ENCODE measurements around the gene TMEM131.
A peak's percentile ranks its signal among the peaks of the same experiment; 100 is the strongest.

TMEM131 gene

DNA sequence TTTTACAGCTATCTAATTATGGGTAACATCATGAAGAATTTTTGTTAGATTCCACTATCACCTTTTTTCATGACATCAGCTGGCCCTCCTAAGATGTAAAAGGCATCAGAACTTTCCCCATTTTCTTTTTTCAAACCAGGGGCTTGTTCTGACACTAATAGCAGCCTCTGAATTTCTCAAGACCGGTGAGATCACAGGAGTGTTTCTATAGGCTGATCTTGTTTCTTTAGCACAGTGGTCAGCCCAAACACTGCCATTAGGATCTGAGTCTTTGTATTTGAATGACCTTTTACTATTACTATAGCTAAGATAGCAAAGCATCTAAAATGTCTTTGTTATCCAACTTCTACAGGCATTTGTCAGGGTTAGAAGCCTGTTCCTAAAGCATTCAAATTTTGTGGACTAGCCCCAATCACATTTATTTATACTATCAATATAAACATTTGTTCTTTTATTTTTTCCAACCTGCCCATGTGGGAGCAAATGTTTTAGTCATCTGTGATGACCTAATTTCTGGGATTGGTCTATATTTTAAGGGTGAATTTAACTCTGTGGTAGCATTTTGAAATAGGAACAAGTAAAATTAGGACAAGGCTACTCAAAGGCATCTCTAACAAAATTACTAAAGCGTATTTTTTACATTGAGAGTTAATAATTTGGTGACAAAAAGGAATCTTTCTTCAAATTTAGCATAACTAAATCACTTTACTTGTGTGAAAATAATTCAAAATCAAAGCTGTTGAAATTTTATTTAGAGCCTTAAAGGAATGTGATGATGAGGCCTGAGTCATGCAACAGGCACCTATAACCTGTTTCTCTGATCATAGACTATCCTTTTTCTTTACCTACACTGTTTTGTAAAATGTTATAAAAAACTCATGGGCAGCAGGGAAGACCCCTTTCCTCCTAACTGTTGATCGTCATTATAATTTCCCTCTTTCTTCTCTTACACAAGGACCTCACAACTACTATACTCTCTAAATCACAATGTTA lies 243.1 kb downstream of the TMEM131 start:
- no peak for DNase-seq

DNA sequence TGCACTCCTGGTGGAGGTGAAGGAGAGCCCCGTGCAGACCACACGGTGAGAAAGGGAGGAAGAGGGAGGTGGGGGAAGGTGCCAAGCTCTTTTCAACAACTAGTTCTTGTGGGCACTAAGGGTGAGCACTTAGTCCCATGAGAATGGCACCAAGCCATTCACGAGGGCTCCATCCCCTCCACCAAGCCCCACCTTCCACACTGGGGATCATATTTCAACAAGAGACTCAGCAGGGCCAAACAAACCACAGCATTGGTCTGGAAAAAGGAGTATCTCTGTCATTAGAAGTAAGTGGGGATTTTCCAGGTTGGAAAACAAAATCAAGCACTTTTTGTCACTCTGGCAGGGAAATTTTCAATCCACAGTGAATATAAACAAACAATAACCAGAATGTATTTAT lies 244.0 kb downstream of the TMEM131 start:
- DNase-seq, result no peak

DNA sequence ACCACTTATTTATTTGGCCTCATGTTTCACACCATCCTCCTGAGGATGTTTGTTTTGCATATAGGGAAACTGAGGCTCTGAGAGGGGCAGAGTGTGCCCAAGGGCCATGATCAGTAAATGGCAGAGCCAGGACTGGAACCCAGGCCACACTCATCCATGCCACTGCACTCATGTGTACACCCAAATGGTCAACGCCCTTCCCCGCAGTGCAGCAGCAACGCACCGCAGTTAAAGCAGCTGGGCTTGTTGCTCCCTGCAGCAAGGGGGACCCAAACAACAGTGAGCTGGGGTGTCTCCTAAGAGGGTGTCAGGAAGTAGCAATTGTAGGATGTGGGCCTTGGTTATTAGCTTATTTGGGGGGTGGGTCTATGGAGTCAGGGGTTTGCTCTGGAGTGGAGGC lies 245.7 kb downstream of the TMEM131 start:
- no peak for DNase-seq

DNA sequence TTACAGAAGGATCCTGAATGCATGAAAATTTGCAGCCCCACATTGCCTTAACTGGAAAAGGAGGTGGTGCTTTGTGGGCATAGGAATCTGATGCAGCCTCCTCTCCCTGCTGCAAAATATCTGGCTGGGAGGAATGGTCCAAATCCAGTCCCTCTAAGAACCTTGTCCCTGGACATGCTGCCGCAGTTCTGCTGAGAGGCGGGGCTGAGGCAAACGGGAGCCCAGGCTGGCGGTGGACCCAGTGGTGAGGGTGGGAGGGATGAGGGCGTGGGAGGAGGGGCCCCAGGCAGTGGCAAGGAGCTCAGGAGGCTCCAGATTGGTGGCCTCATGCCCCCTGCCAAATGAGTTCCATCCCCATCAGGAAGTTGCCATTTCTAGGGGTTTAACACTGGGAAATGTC lies 246.2 kb downstream of the TMEM131 start:
- DNase-seq, result no peak

DNA sequence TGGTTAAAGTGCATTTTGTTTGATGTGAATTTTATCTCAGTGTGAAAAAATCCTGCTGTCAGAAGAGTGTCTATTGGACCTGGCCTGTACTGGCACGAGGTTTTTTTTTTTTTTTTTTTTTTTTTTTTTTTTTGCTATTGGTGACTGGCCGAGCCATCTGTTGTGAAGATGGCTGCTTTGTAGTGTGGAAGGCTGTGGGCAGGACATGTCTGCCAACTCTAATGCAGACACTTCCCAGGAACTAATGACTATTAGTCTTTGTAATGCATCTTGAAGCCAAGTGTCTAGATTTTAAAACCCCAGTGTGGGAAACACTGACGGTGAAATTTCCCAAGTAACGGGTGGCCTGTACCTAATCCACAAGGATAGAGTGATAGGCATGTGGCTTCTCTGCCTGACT lies 248.0 kb downstream of the TMEM131 start:
- no peak for DNase-seq

DNA sequence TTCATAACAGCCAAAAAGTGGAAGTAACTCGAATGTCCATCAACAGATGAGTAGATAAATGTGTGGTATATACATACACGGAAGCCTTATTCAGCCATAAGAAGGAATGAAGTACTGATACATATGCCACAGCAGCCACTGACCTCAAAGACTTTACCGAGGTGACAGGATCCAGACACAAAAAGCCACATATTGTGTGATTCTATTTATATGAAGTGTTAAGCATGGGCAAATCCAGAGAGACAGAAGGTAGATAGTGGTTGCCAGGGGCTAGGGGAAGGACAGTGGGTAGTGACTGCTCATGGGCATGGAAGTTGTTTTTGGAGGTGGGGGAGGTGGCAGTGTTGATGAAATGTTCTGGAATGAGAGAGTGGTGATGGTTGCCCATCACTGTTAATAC lies 248.5 kb downstream of the TMEM131 start:
- DNase-seq, result no peak

DNA sequence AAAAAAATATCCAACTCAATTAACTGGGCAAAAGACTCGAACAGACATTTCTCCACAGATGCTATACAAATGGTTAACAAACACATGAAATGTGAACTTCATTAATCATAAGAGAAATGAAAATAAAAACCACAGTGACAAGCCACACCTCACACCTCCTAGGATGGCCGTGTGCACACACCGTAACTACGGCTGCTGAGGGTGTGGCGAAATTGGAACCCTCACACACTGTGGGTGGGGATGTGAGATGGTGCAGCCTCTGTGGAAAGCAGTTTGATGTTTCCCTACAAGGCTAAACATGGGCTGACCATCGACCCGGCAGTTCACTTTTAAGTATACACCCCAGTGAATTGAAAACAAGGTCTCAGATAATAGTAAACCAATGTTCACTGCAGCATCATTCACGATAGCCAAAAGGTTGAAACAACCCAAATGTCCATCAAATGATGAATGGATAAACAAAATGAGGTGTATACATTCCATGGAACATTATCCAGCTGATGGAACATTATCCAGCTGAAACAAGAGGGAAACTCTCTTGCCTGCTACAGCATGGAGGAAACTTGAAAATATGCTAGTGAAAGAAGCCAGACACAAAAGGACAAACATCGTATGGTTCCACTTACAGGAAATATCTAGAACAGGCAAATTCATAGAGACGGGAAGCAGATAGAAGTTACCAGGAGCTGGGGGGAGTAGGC lies 250.1 kb downstream of the TMEM131 start:
- DNase-seq, result peak; percentile 79

DNA sequence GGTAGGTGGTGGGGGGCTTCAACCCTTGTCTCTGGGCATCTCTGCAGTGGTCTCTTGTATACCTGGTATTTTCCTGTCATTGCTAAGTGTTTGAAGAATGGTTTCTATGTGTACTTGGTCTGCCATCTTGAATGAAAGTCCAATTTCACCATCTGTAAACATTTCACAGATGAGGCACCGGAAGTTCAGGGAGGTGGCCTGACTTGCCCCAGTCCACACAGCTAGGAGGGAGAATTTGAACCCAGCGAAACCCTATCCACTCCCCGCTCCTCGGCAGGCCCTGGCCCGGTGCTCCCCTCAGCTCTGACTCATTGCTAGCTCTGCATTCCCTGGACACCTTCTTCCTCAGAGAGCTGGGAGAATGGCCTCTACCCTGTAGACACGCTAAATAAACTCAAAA lies 251.8 kb downstream of the TMEM131 start:
- no peak for DNase-seq

DNA sequence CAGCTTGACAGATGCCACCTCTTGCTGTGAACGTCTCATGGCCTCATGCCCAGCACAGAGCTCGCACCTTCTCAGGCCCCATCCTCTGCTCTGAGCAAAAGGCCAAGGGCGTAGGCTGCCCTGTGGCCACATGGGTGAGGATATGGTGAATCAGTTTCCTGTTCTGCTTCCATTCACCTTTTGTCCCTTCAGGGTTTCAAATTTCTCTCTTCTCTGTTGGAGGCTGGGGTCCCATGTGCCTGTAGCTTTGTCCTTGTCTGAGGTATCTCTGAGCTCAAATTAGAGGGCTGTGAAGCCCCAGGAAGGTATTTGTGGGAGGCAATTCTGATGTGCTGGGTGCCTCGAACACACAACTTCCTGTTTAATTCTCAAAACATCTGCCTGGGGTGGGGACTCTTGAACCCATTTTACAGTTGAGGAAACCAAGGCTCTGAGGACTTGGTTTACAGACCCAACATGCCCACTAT lies 253.3 kb downstream of the TMEM131 start:
- no peak for DNase-seq

DNA sequence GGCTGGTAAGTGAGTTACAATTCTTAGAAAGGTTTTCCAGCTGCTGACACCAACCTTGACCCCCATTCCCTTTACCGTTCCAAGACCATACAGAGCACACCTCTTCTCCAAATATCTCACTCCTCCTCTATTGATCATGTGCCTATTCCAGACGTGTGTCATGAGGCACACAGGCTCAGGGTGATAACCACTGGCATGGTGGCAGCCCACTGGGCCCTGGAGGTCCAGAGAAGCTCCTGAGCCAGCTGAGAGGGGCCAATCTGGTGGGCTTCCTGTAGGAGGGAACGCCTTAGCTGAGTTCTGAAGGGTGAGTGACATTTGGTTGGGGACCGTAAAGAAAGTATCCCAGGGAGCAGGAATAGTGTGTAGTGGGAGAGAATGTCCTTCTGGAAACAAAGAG lies 254.1 kb downstream of the TMEM131 start:
- DNase-seq, result no peak

DNA sequence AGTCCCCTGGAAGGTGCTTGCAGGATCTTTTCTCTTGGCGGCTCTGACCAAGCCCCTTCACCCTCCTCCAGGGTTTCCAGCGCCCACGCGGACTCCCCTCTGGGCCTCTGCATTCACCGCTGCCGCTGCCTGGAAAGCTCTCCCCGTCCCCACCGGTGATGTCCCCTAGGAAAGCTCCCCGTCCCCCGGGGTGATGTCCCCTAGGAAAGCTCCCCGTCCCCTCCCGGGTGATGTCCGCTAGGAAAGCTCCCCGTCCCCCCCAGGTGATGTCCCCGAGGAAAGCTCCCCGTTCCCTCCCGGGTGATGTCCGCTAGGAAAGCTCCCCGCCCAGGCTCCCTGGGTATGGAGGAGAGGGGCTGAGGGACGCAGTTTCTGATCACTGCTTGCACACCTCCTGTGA lies 254.5 kb downstream of the TMEM131 start:
- no peak for DNase-seq

DNA sequence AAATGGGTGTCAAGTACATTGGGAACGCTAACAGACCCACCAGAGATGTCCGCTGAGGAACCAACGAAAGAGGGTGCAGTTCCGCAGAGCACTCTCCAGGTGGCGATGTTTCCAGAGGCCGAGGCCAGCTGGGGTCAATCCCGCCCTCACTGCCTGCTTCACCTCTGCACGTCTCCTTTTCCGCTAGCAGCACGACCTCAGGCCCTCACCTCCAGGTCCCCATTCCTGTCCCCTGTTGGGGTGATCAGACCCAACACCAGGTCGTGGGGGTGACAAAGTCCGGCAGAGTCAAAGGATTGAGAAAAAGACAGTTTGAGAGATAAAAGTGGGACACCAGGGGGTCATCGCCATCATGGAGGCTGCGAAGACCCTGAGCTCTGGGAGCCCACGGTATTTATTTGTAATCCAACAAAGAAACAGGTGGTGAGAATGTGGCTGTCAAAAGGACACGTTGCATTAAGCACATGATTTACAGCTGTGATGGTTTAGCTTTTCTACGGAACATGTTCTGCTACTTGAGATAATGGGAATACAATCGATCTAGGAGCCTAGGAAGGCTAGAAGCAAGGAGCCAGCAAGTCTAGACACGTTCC lies 255.1 kb downstream of the TMEM131 start:
- peak; percentile 73 for DNase-seq

DNA sequence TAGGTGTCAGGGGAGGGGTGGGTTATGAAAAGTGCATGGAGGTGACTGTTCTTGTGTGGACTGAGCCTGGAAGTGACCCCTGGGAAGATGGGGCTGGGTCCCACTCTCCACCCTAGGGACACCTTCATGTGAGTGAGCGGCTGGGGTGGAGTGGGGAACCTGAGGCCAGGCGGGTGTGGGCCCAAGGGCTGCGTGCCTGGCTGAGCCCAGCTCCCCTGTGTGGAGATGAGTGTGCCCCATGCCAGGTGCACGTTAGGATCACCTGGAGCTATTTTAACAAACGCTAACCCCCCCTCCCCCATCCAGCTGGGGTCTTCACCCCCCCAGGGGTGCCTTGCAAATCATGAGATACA lies 255.9 kb downstream of the TMEM131 start:
- no peak for DNase-seq

DNA sequence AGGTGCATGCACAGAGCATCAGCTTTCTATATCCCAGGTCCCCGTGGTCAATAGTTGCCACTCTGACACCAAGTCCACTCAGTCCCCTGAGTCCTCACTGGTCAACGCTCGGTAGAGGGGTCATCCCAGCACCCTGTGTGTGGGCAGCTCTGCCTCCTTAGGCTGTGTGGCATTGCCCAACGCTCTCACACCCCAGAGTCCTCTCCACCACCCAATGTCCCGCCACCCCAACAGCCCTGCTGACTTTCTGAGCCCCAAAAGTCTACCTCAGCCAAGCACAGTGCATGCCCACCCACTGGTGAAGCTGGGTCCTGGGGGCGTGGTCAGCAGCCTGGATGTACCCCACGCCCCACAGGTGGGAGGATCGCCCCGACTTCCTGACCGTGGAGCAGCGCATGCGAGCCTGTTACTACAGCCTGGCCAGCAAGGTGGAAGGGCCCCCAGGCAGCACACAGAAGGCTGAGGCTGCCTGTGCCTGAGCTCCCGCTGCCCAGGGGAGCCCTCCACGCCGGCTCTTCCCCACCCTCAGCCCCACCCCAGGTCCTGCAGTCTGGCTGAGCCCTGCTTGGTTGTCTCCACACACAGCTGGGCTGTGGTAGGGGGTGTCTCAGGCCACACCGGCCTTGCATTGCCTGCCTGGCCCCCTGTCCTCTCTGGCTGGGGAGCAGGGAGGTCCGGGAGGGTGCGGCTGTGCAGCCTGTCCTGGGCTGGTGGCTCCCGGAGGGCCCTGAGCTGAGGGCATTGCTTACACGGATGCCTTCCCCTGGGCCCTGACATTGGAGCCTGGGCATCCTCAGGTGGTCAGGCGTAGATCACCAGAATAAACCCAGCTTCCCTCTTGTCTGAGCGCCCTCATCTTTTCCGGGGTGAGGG lies 256.5 kb downstream of the TMEM131 start:
- DNase-seq, result no peak

DNA sequence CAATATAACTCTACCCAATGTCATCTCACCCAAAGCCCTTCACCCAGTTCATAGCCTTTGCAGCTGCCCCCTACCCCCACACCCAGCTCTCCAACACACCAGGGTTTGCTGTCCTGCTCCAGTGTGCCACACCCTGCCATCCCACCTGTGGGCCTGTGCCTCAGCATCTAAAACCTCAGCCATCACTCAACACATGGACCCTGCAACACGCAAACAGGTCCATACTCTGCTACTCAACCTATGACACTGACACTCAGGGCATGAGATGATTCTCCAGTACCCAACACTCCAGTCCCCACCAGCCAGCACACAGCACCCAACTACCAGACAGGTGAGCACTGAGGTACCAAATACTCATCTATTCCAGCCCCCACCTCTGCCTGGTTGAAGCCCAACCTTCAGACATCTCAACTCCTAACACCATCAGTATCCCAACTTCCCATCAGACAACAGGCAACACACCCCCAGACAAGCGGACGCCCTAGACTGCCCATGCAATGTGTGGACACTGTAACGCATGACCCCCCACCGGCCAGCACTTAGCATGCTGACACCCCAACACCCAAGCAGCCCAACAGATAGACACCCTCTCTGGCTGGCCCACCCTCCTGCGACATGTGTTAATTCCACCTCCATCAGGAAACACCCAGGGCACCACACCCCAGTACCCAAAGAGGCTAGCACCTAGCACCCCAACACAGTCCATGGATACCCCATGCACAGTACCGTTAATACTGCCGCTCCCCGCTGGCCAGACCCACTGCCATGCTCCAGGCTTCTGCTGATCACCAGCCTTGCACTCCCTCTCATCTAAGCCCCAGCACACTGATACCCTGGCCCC lies 257.3 kb downstream of the TMEM131 start:
- DNase-seq, result no peak

DNA sequence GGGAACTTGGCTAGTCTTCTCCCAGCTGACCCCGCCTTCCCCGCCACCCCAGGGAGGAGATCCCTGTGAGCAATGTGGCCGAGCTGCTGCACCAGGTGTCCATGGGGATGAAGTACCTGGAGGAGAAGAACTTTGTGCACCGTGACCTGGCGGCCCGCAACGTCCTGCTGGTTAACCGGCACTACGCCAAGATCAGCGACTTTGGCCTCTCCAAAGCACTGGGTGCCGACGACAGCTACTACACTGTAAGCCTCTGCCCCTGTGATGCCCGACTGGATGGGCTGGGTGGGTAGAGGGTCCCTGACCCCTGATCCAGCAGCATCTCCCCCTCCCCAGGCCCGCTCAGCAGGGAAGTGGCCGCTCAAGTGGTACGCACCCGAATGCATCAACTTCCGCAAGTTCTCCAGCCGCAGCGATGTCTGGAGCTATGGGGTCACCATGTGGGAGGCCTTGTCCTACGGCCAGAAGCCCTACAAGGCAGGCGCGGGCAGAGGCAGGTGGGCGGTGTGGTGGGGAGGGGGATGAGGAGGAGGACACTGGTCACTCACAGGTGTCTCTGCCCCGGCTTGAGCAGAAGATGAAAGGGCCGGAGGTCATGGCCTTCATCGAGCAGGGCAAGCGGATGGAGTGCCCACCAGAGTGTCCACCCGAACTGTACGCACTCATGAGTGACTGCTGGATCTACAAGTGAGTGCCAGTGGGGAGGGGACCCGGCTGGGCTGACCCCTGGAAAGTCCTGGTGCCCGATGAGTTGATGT lies 258.1 kb downstream of the TMEM131 start:
- DNase-seq, result no peak

DNA sequence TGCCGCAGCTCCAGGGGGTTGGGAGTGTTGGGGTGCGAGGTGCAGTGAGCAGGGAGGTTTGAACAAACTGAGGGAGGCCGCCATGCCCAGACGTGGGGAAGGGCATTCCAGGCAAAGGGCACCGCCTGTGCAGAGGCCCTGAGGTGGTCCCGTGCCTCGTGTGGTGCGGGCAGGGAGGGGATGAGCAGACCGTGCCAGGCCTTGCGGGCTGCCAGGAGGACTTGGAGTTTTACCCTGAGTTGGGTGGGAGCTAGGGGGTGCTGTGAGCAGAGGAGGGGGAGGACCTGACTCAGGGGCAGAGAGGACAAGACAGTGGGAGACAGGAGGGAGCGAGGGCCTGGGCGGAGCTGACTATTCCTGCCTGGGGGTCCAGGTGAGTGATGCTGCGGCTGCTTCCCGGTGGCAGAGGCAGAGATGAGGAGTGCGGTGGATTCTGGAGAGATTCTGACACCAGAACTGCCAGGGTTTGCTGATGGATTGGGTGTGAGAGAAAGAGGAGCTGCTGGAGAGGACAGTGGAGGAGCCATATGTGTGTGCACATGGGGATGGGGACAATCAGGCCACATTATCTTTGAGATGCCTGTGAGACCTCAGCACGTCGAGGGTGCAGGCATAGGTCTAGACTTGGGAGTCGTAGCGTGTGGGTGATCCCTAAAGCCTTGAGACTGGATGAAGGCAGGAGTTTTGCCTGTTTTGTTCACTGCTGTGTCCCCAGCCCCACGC lies 259.0 kb downstream of the TMEM131 start:
- DNase-seq, result no peak

DNA sequence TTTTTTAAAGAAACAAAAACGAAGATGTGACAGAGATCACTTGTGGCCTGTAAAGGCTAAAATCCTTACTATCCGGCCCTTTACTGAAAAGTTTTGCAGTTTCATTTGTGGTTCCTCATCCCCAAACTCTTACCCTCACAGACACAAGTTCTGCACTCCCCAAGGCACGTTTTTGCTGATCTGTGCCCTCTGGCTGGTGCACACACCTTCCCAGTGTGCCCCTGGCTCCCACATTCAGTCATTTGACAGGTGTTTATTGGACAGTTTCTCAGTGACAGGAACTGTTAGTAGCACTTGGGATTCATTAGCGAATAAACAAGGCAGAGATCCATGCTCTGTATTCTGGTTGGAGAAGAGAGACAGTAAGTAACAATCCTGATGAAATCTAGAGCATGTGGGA lies 259.6 kb downstream of the TMEM131 start:
- DNase-seq, result no peak

DNA sequence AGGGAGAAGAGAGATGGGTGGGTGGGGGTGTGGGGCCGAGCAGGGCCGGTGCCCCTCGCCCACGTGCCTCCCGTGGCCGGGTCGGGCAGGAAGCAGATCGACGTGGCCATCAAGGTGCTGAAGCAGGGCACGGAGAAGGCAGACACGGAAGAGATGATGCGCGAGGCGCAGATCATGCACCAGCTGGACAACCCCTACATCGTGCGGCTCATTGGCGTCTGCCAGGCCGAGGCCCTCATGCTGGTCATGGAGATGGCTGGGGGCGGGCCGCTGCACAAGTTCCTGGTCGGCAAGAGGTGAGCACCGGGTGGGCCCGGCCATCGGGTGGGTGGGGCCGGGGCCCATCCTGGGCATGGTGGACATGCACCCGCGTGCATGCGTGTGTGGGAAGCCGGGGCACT lies 260.6 kb downstream of the TMEM131 start:
- DNase-seq, result no peak

All from activated CD8-positive, alpha-beta memory T cell treated with anti-CD3 and anti-CD28 coated beads for 24 hours (primary cell).